ENCODE measurements around the gene NUP42.
A peak's percentile ranks its signal among the peaks of the same experiment; 100 is the strongest.

Gene NUP42

DNA sequence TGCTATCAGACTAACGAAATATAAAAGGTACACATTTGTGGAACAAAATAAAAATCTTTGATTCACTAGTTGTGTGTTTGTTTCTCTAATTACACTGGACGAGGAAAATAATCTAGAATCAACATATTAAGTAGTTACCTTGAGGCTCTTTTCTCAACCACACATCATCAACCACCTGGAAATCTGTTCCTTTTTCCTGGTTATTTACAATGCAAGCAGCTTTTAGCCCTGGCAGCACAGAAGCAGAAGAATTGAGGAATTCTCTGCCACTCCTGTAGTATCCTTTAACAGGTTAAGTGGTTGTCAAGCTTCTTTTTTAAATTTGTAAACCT lies 23.7 kb downstream of the NUP42 start:
- Histone ChIP-seq H3K9me3 (no peaks in the 10 kb centered on the region), H3K4me1 (ENCODE audit: control insufficient read depth in 1 of 2, insufficient read depth in 1 of 2, low read depth in 1 of 2, low read length in 1 of 2) (peaks cover 43 to 50% of the 10 kb centered on the region in 2 experiments), H3K27ac (peak overlapping the region; percentile 66), H3K4me3 (ENCODE audit: low read depth in 1 of 2, low read length in 1 of 2) (peak overlapping the region; percentile 61 to 62), H3K36me3 (peaks cover 18% of the 10 kb centered on the region), H3K27me3 (peaks cover 12% of the 10 kb centered on the region)
- TF ChIP-seq, protein P1, sequence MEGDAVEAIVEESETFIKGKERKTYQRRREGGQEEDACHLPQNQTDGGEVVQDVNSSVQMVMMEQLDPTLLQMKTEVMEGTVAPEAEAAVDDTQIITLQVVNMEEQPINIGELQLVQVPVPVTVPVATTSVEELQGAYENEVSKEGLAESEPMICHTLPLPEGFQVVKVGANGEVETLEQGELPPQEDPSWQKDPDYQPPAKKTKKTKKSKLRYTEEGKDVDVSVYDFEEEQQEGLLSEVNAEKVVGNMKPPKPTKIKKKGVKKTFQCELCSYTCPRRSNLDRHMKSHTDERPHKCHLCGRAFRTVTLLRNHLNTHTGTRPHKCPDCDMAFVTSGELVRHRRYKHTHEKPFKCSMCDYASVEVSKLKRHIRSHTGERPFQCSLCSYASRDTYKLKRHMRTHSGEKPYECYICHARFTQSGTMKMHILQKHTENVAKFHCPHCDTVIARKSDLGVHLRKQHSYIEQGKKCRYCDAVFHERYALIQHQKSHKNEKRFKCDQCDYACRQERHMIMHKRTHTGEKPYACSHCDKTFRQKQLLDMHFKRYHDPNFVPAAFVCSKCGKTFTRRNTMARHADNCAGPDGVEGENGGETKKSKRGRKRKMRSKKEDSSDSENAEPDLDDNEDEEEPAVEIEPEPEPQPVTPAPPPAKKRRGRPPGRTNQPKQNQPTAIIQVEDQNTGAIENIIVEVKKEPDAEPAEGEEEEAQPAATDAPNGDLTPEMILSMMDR (IDR thresholded peaks at IDR 0.05): no peak

- TF ChIP-seq, protein P1 (IDR thresholded peaks at IDR 0.05): no peak
- Histone ChIP-seq H3K27me3 (peaks cover 12% of the 10 kb centered on the region), H3K36me3 (peaks cover 12% of the 10 kb centered on the region), H3K4me1 (ENCODE audit: control insufficient read depth in 1 of 2, insufficient read depth in 1 of 2, low read depth in 1 of 2, low read length in 1 of 2) (peaks cover 49 to 56% of the 10 kb centered on the region in 2 experiments), H3K27ac (peak overlapping the region; percentile 66), H3K4me3 (ENCODE audit: low read depth in 1 of 2, low read length in 1 of 2) (peak overlapping the region; percentile 61 to 62), H3K9me3 (no peaks in the 10 kb centered on the region)
Observed at GRCh38 chr7:23205909-23206767, 24.3 kb downstream of the NUP42 start.

GRCh38 chr7:23207021-23207420 lies 25.2 kb downstream of the NUP42 start:
- H3K4me1 ChIP-seq (ENCODE audit: control insufficient read depth in 1 of 2, insufficient read depth in 1 of 2, low read depth in 1 of 2, low read length in 1 of 2): peaks cover 52 to 57% of the 10 kb centered on the region in 2 experiments
- H3K9me3 ChIP-seq: no peaks in the 10 kb centered on the region
- peaks cover 12% of the 10 kb centered on the region for H3K27me3 ChIP-seq
- peak overlapping the region; percentile 61 to 62 for H3K4me3 ChIP-seq (ENCODE audit: low read depth in 1 of 2, low read length in 1 of 2)
- TF ChIP-seq, protein P1 (IDR thresholded peaks at IDR 0.05): no peak
- H3K27ac ChIP-seq: peak overlapping the region; percentile 66
- H3K36me3 ChIP-seq: peaks cover 3% of the 10 kb centered on the region

DNA sequence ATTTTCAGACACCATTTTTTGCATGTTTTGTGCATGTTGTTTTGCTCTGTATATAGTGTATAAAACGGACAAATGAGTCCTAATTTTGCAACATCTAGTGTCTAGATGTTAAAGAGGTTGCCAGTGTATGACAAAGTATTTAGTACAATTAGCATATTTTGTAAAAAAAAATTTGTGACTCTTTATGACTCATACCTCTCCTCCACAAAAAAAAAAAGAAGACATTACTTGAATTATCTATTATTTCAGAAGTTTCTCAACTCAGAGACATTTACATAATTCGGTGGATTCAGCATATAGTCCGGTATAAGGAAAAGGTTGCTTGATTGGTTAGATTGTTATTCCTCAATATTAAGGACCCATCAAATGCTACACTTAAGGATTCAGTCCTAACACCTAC lies 26.0 kb downstream of the NUP42 start:
- H3K27me3 ChIP-seq: peaks cover 12% of the 10 kb centered on the region
- no peak overlapping the region for H3K4me3 ChIP-seq (ENCODE audit: low read depth in 1 of 2, low read length in 1 of 2)
- no peaks in the 10 kb centered on the region for H3K36me3 ChIP-seq
- TF ChIP-seq, protein P1 (IDR thresholded peaks at IDR 0.05): no peak
- H3K9me3 ChIP-seq: no peaks in the 10 kb centered on the region
- peak overlapping the region; percentile 66 for H3K27ac ChIP-seq
- peaks cover 52 to 57% of the 10 kb centered on the region in 2 experiments for H3K4me1 ChIP-seq (ENCODE audit: control insufficient read depth in 1 of 2, insufficient read depth in 1 of 2, low read depth in 1 of 2, low read length in 1 of 2)

- H3K4me3 ChIP-seq (ENCODE audit: low read depth in 1 of 2, low read length in 1 of 2): no peak overlapping the region
- H3K9me3 ChIP-seq: no peaks in the 10 kb centered on the region
- no peaks in the 10 kb centered on the region for H3K36me3 ChIP-seq
- TF ChIP-seq, protein P1 (IDR thresholded peaks at IDR 0.05): no peak
- H3K27me3 ChIP-seq: peaks cover 12% of the 10 kb centered on the region
- H3K27ac ChIP-seq: peak overlapping the region; percentile 66
- H3K4me1 ChIP-seq (ENCODE audit: control insufficient read depth in 1 of 2, insufficient read depth in 1 of 2, low read depth in 1 of 2, low read length in 1 of 2): peaks cover 52 to 57% of the 10 kb centered on the region in 2 experiments
Observed at GRCh38 chr7:23208316-23208715, 26.5 kb downstream of the NUP42 start.
